ENCODE data around the gene IMP3.

Gene IMP3

GRCh38 chr15:75620841-75621391 lies 19.1 kb downstream of the IMP3 start:
- DNase-seq (ENCODE audit: low read depth) = no peak

- DNase-seq (ENCODE audit: low read depth) = no peak
These were observed 19.8 kb downstream of the IMP3 start for GRCh38 chr15:75620058-75620820.

GRCh38 chr15:75616766-75617165 lies 23.3 kb downstream of the IMP3 start:
- DNase-seq (ENCODE audit: low read depth) = no peak

GRCh38 chr15:75606711-75607699 lies 33.0 kb downstream of the IMP3 start:
- DNase-seq (ENCODE audit: low read depth) = no peak

- no peak for DNase-seq (ENCODE audit: low read depth)
These were observed 34.0 kb downstream of the IMP3 start for GRCh38 chr15:75606026-75606425.

- DNase-seq (ENCODE audit: low read depth) = no peak
These were observed 40.6 kb downstream of the IMP3 start for GRCh38 chr15:75599401-75599800.

- no peak for DNase-seq (ENCODE audit: low read depth)
These were observed 41.7 kb downstream of the IMP3 start for GRCh38 chr15:75598361-75598760.

GRCh38 chr15:75597667-75598341 lies 42.2 kb downstream of the IMP3 start:
- no peak for DNase-seq (ENCODE audit: low read depth)

GRCh38 chr15:75596703-75597345 lies 43.2 kb downstream of the IMP3 start:
- no peak for DNase-seq (ENCODE audit: low read depth)

- DNase-seq (ENCODE audit: low read depth) = no peak
These were observed 45.7 kb downstream of the IMP3 start for GRCh38 chr15:75594276-75594675.

- DNase-seq (ENCODE audit: low read depth) = no peak
These were observed 48.2 kb downstream of the IMP3 start for GRCh38 chr15:75591655-75592364.

GRCh38 chr15:75590239-75590638 lies 49.8 kb downstream of the IMP3 start:
- no peak for DNase-seq (ENCODE audit: low read depth)

Data from stimulated activated CD8-positive, alpha-beta memory T cell treated with anti-CD3 and anti-CD28 coated beads, Interleukin-4, amount 100 ng/mL, for 24 hours (primary cell).